Vagina (tissue), 2 donors: ENCODE results near the gene RNF166.

Experiments used
- CTCF ChIP-seq, 3 experiments: fragments of 450-650 bp in 2 of 3; fragments of 200-600 bp in 1 of 3; sonication (generic) in 1 of 3; IDR thresholded peaks; one replicate each; pipeline ENCODE4 v1.5.1; 2017 to 2019; ENCODE audit warnings: antibody characterized with exemption in 3 of 3, mild to moderate bottlenecking in 2 of 3, moderate library complexity in 2 of 3
- POLR2A ChIP-seq, 2 donors: fragments of 450-650 bp; IDR thresholded peaks; one replicate each; pipeline ENCODE4 v1.6.1; 2017; ENCODE audit warnings: antibody characterized with exemption in 2 of 2, mild to moderate bottlenecking in 2 of 2, moderate library complexity in 2 of 2
- POLR2AphosphoS5 ChIP-seq, 2 donors: sonication (generic); formaldehyde crosslinking; IDR thresholded peaks; one replicate each; pipeline ENCODE4 v1.9.0; 2017; ENCODE audit warnings: antibody characterized with exemption in 2 of 2, mild to moderate bottlenecking in 2 of 2, low read depth in 1 of 2; ENCODE audit not compliant: insufficient read depth in 1 of 2

DNA sequence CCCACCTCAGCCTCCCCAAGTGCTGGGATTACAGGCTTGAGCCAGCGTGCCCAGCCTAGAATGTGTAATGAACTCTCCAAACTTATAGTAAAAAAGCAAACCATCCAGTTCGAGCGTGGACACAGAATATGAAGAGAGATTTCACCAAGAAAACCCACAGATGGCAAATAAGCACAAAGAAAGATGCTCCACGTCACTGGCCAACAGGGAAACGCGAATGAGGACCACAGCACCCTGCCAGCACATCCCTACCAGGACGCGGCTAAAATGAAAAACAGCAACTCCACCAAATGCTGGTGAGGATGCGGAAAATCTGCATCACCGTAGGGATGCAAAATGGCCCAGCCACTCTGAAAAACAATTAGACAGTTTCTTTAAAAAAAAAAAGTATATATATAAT lies 44.7 kb downstream of the RNF166 start:
- TF ChIP-seq CTCF (IDR thresholded peaks at IDR 0.05) (no peak), POLR2A (IDR thresholded peaks at IDR 0.05) (no peak), POLR2AphosphoS5 (IDR thresholded peaks at IDR 0.05; ENCODE audit: insufficient read depth in 1 of 2, low read depth in 1 of 2) (no peak)
